SK-N-SH (cell line): ENCODE measurements around the gene ZER1.

ENCODE experiments used
- CHD2 ChIP-seq: fragments of 150-350 bp; IDR thresholded peaks from 2 replicates; pipeline ENCODE4 v1.6.1; 2018; ENCODE audit warnings: low read length; ENCODE audit not compliant: partially characterized antibody
- EZH2phosphoT487 ChIP-seq: fragments of 200-600 bp; sonication (generic); IDR thresholded peaks from 2 replicates; pipeline ENCODE4 v1.6.1; 2017; ENCODE audit warnings: low read depth, mixed run types, mild to moderate bottlenecking, antibody characterized with exemption, moderate library complexity, borderline replicate concordance
- JUND ChIP-seq: IDR thresholded peaks from 2 replicates; pipeline ENCODE4 v1.4.0; 2012
- NFIC ChIP-seq: IDR thresholded peaks from 2 replicates; pipeline ENCODE4 v1.4.0; 2012; ENCODE audit warnings: borderline replicate concordance
- POLR2AphosphoS5 ChIP-seq: IDR thresholded peaks from 2 replicates; pipeline ENCODE4 v1.6.1; 2012; ENCODE audit warnings: low read depth, low read length
- SIN3A ChIP-seq: IDR thresholded peaks from 2 replicates; pipeline ENCODE4 v1.6.1; 2012; ENCODE audit warnings: low read depth, mild to moderate bottlenecking, low read length, moderate library complexity, borderline replicate concordance
- TF ChIP-seq, protein P1 (sequence below): fragments of 200-600 bp; sonication (generic); IDR thresholded peaks from 2 replicates; pipeline ENCODE4 v1.6.1; 2017; ENCODE audit warnings: antibody characterized with exemption, mild to moderate bottlenecking, moderate library complexity

DNA sequence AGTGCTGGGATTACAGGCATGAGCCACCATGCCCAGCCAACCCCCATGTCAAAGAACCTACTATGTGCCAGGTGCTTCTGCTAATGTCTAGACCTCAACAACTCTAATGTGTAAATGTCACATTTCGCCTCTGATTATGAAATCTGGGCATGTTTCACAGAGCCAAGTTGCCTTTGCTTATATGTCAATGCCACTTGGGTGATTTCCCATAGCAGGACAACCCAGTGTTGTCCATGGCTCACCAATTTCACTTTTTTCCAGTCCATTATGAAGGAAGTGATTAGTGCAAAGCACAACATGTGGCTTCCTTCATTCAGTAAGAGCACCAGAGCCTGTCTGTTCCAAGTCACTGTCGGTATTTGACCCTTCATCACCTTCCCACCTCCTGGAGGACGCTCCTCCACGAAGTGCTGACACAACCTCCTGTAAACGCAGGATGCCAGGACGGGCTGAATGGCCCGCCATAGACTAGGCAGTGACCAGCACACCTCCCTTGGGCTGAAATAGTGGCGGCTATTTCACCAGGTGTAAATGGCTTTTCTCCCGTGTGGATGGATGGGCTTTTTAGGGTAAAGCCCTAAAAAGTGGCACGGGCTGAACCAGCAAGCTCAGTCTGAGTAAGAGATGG is 70.4 kb downstream of the ZER1 start:
- TF ChIP-seq SIN3A (no peak), JUND (no peak), NFIC (no peak), EZH2phosphoT487 (no peak), CHD2 (no peak), POLR2AphosphoS5 (no peak)
- TF ChIP-seq, protein P1, sequence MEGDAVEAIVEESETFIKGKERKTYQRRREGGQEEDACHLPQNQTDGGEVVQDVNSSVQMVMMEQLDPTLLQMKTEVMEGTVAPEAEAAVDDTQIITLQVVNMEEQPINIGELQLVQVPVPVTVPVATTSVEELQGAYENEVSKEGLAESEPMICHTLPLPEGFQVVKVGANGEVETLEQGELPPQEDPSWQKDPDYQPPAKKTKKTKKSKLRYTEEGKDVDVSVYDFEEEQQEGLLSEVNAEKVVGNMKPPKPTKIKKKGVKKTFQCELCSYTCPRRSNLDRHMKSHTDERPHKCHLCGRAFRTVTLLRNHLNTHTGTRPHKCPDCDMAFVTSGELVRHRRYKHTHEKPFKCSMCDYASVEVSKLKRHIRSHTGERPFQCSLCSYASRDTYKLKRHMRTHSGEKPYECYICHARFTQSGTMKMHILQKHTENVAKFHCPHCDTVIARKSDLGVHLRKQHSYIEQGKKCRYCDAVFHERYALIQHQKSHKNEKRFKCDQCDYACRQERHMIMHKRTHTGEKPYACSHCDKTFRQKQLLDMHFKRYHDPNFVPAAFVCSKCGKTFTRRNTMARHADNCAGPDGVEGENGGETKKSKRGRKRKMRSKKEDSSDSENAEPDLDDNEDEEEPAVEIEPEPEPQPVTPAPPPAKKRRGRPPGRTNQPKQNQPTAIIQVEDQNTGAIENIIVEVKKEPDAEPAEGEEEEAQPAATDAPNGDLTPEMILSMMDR = no peak
